ENCODE results near the gene PTGFRN.

GRCh38 chr1:116997066-116997465 is 87.3 kb downstream of the PTGFRN start:
- TF ChIP-seq NELFE (IDR thresholded peaks at IDR 0.05; ENCODE audit: insufficient read depth, insufficient read length) = no peak
- no peak for TF ChIP-seq SIN3A (IDR thresholded peaks at IDR 0.05; ENCODE audit: borderline replicate concordance in 2 of 2, control insufficient read depth in 1 of 2, low read depth in 2 of 2, low read length in 2 of 2)
- no peak for TF ChIP-seq STAG1 (CRISPR knock-in tag; IDR thresholded peaks at IDR 0.05; ENCODE audit: borderline replicate concordance)
